ENCODE data around the gene IQCN. TPM values are rescaled to one million over a fixed set of nuclear protein-coding genes. Genes with fewer than 3 reads are reported as not detected.
A peak's percentile ranks its signal among the peaks of the same experiment; 100 is the strongest.

The IQCN gene
- total RNA-seq, 2 experiments from 2014 or later: 5.0 to 5.2 TPM

DNA sequence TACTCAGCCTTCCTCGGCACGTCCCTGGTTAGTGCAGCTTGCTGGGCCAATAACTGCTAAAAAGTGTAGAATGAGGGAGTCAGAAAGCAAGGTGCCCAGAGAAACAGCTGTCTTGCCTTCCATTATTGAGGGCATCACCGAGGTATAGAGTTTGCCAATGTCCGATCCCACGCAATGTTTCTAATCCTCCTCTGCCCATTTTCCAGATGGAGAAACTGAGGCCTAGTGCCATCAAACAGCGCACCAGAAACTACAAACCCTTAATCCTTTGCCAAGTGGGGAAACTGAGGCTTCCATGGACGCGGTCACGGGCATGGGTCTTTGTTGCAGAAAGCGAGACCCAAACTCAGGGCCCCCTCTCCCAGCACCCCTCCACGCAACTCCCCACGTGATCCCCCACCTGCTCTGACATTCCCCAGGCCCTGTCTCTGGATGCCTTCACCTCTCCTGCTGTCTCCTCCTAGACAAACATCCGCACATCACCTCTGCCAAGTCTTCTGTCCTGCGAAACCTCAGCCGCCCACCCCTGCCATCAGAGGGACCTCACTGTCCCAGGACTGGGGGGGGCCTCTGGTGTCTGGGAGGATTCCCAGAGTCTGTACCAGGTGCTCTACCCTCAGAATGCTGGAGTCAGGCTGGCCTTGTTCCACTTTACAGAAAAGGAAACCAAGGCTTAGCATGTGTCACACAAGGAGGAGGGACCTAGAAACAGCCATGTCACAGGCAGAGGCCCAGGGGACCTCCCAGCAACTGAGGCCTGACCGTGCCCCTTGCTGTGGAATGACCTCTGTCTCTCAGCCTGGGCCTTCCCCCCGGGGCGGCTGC, 47.1 kb downstream of the IQCN start:
- DNase-seq (no peak), ATAC-seq (ENCODE audit: low read depth) (no peak)
- Mint-ChIP-seq H3K4me3 (no peak overlapping the region), H3K27me3 (peaks cover 64% of the 10 kb centered on the region), H3K4me1 (peaks cover 13% of the 10 kb centered on the region), H3K9me3 (no peaks in the 10 kb centered on the region), H3K36me3 (no peaks in the 10 kb centered on the region), H3K27ac (no peak overlapping the region)
- POLR2A ChIA-PET: no interaction called here

DNA sequence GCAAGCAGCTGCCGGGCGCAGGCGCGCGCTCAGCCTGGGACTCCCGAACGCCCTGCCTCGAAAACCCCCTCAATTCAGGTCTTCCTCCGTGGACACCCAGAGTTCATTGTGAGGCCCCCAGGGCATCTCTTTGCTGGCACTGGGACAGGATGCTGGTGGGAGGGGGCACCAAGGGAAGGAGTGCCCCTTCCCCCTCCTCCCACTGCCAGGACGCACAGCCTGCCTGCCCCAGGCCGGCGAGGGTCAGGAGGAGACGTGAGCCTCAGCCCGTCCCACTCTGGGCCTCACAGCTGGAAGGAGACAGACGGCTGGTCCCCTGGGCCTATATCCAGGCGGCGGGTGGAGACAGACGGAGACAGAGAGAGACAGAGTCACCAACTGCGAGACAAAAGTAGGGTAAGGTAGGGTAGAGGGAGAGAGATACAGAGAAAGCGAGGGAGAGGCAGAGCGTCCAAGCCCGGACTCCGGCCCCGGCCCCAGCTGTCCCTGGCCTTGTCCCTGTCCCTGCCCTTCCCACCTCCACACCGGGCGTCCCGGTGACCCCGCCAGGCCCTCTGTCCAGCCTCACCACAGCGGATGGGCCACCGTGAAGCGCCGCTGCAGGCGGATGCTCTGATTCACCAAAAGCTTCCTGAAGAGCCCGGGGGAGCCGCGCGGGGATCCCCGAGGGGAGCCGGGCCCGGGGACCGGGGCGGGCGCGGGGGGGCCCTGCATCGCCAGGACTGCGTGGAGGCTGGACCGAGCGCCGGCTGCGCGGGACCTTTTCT, 48.4 kb downstream of the IQCN start, which contains the start of gene PDE4C:
TSS of gene PDE4C (minus strand) at position 737 of the 767 bp plus-strand sequence. CDS start at position 714, 23 bp downstream.
- no peaks in the 10 kb centered on the region for H3K9me3 Mint-ChIP-seq
- peaks cover 13% of the 10 kb centered on the region for H3K4me1 Mint-ChIP-seq
- H3K36me3 Mint-ChIP-seq: no peaks in the 10 kb centered on the region
- DNase-seq (peak; percentile 33), ATAC-seq (ENCODE audit: low read depth) (no peak)
- POLR2A ChIA-PET: no interaction called here
- no peak within 1 kb of the TSS for H3K27ac Mint-ChIP-seq
- no peak within 1 kb of the TSS for H3K4me3 Mint-ChIP-seq
- peaks cover 61% of the 10 kb centered on the region for H3K27me3 Mint-ChIP-seq

DNA sequence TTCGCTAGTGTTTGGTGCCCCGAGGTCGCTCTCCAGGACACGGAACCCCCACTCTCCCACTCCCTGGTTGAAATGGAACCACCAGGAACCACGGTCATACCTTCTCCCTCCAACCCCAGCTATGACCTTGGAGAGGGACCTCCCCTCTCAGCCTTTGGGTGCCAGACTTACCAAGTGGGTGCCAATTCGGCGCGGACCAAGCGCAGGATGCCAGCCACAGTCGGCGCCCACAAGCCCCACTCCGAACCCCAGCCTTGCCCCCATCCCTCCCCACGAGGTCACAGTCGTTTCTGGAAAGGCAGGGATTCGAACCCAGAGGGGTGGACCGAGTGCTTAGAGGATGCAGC, 48.9 kb downstream of the IQCN start:
- Mint-ChIP-seq H3K9me3 (no peaks in the 10 kb centered on the region), H3K36me3 (no peaks in the 10 kb centered on the region), H3K27me3 (peaks cover 60% of the 10 kb centered on the region), H3K27ac (no peak overlapping the region), H3K4me3 (peak overlapping the region; percentile 89), H3K4me1 (peaks cover 13% of the 10 kb centered on the region)
- DNase-seq: no peak
- POLR2A ChIA-PET: no interaction called here
- ATAC-seq (ENCODE audit: low read depth): no peak

DNA sequence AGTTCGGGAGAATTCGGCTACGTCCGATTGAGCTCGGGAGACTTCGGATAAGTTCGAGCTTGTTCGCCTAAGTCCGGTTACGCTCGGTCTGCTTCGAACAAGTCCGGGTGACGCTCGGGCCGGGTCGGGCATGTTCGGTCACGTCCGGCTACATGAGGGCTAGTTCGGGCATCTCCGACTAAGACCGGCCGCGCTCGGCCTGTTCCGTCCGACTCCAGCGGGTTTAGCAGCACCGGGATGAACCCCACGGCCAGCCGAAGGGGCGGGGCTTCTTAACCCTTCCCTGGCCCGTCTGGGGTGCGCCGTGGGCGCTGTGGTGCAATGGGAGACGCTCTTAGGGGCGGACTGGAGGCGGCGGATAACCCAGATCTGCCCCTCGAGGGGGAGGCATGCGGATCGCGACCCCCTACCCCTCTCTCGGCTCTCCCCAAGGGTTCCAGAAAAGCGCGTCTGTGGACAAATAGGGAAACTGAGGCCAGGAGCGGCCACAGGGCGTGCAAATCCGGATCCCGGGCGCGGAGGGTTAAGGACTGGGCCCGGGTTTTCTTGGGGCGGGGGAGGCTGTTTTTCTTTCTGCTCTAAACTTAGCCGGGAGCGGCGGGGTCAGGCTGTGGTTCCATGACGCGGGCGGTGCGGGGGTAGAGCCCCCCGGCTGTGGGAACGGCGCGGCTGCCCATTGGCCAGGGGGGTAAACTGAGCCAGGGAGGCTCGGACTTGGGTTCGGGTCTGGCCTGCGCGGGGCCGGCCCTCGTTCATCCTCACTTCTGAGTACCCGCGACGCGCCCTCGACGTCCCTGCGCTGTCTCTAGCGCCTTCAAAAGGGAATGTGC, 49.5 kb downstream of the IQCN start:
- Mint-ChIP-seq H3K9me3 (no peaks in the 10 kb centered on the region), H3K36me3 (no peaks in the 10 kb centered on the region), H3K4me1 (peaks cover 13% of the 10 kb centered on the region), H3K27me3 (peaks cover 58% of the 10 kb centered on the region), H3K27ac (peak overlapping the region; percentile 61), H3K4me3 (peak overlapping the region; percentile 89)
- ATAC-seq (ENCODE audit: low read depth) (peak; percentile 99), DNase-seq (peak; percentile 86)
- POLR2A ChIA-PET: interaction anchor here (0.6 to 1.5 kb wide), 5 partner anchors 21 to 57 kb away, joined by 3 to 5 read pairs (median 4); partner anchors contain the start of genes JUND and RAB3A

DNA sequence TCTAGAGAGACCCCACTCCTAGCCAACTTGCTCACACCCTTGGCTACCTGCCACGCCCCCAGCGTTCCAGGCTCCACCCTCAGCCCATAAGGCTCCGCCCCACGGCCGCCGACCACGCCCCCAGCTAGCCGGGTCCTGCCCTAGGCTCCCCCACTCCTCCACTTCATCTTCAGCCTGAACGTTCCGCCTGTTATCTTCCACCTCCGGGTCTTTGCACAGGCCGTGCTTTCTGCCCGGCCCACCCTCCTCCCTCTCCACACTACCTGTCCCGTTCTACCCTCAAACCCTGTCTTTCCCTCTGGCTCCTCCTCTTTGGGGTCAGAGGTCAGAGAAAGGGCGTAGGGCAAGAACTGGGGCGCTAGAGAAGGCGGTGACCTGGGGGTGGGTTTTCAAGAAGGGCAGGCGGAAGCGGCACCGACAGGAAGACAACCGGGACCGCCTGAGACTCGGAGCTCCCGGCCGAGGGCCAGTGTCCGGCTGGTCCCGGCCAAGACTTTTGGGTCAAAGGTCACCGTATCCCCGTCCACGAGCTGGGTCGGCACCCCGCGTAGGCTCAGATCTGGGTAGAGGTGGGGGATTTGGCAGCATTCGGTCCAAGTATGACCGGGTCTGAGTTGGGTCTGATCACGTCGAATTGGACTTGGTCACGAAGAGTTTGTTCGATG, 50.3 kb downstream of the IQCN start:
- Mint-ChIP-seq H3K36me3 (no peaks in the 10 kb centered on the region), H3K27me3 (peaks cover 58% of the 10 kb centered on the region), H3K27ac (peak overlapping the region; percentile 61), H3K4me1 (peaks cover 13% of the 10 kb centered on the region), H3K9me3 (no peaks in the 10 kb centered on the region), H3K4me3 (peak overlapping the region; percentile 89)
- DNase-seq (peak; percentile 49), ATAC-seq (ENCODE audit: low read depth) (no peak)
- POLR2A ChIA-PET: interaction anchor here (0.6 to 1.5 kb wide), 6 partner anchors 20 to 363 kb away, joined by 3 to 5 read pairs (median 4); partner anchors contain the start of genes JUND and RAB3A

DNA sequence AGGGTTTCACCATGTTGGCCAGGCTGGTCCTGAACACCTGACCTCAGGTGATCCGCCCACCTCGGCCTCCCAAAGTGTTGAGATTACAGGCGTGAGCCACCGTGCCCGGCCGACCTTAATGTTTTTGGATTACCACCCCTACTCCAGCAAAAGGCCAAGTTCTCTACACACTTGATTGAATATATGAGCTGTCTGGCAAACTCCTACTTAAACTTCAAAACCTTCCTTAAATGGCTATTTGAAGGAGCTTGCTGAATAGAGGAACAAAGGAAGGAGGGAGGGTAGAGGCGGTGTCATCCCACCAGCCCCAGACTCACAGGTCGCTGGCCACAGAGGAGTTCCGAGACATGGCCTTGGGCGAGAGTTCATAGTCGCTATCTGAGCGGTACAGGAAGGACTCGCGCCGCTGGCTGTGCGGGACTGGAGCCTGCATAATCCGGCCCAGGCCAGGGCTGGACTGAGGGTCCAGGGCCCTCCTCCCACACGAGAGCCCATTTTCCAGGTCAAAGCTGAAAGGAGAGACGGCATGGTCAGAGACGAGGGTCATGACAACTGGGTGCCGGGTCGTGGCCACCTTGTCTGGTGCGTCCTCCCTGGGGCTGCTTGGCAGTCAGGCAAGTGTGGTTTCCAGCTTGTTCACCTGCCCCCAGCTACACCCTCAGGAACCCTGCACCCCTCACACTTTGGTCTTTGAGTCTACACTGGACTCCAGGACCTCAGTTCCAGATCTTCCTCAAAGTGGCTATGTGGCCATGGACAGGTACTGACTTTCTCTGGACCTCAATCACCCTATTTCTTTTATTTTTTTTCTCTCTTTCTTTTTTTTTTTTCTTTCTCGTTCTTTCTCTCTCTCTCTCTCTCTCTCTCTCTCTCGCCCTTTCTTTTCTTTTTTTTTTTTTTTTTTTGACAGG, 52.2 kb downstream of the IQCN start:
- Mint-ChIP-seq H3K4me1 (peaks cover 13% of the 10 kb centered on the region), H3K36me3 (no peaks in the 10 kb centered on the region), H3K27ac (no peak overlapping the region), H3K9me3 (no peaks in the 10 kb centered on the region), H3K4me3 (no peak overlapping the region), H3K27me3 (peaks cover 51% of the 10 kb centered on the region)
- POLR2A ChIA-PET: no interaction called here
- DNase-seq: no peak
- no peak for ATAC-seq (ENCODE audit: low read depth)

DNA sequence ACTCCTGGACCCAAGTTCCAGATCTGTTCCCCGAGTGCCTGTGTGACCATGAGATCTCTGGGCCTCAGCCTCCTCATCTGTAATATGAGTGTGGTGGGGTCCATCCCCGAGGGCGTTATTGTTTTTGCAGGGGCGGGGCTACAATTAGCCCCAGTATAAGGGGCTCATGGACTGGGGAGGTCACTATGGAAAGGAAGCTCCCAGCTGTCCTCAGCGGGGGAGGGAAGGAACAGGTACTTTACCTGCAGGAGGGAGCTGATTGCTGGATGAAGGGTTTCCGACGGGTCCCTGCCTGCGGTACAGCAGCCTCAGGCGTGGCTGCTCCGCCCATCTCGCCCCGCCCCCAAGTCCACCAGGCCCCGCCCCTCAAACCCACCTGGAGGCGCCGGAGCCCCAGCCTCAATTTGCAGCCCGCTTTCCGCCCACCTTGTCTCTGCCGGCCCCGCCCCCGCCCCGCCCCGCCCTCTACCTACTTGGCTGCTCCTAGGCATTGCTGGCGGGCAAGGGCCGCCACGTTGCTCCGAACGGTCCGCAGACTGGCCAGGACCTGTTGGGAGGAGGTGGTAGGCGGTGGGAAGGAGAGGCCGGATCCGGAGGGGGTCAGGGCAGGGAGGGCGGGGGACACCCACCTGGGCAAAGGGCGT, 53.5 kb downstream of the IQCN start:
- Mint-ChIP-seq H3K27ac (no peak overlapping the region), H3K36me3 (no peaks in the 10 kb centered on the region), H3K9me3 (no peaks in the 10 kb centered on the region), H3K4me1 (peaks cover 12% of the 10 kb centered on the region), H3K4me3 (no peak overlapping the region), H3K27me3 (peaks cover 43% of the 10 kb centered on the region)
- ATAC-seq (ENCODE audit: low read depth) (no peak), DNase-seq (no peak)
- POLR2A ChIA-PET: no interaction called here

DNA sequence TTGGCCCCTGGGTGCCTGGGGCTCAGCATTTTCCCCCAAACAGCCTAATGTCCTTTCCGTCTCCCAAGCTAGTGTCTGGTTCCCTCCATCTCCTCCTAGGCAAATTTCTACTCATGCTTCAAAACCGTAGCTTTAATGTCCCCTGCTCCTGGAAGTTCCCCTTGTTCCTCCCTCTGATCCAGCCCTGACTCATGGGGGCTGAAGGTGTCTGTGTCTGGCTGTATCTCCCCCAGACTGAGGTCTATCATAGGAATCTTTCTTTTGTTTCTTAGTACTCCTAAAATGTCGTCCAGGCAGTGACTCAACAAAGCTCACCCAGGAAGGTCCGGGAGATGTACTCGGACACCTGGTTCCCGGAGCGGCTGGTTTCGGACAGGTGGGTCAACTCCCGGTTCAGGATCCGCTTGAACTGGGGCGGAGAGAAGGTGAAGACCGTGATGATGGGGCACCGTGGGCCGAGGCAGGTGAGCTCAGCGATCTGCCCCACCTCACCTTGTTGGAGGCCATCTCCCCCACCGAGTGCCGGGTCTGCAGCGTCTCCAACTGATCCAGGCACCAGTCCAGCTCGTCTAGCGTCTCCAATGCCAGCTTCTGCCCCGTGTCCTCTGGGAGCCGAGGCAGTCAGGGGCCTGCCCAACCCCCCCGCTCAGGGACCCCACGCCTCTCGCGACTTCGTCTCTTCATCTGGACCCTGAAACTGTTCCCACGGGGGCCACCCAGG, 54.2 kb downstream of the IQCN start:
- no peak for DNase-seq
- POLR2A ChIA-PET: interaction anchor here (0.6 kb wide), 1 partner anchor 194 kb away, joined by 3 read pairs; no protein-coding TSS in a partner anchor
- peaks cover 36% of the 10 kb centered on the region for H3K27me3 Mint-ChIP-seq
- H3K36me3 Mint-ChIP-seq: no peaks in the 10 kb centered on the region
- no peak overlapping the region for H3K27ac Mint-ChIP-seq
- no peak for ATAC-seq (ENCODE audit: low read depth)
- H3K9me3 Mint-ChIP-seq: no peaks in the 10 kb centered on the region
- no peak overlapping the region for H3K4me3 Mint-ChIP-seq
- H3K4me1 Mint-ChIP-seq: peaks cover 12% of the 10 kb centered on the region

DNA sequence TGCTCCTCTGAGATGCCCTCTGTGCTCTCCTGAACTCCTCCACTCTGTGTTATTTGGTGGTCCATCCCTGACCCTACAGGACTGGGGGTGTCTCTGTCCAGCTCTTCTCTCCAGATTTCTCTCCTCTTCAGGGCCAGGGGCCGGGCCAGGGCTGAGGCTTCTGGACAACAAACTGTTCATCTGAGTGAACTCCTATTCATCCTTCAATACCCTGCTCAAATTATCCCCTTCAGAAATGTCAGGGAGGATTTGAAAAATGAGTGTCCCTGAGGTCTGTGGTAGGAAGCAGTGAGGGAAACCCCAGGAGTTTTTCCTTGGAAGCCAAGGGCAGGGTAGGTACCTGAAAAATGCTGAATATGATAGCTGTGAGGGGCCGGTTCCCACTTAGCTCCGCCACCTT, 55.7 kb downstream of the IQCN start:
- Mint-ChIP-seq H3K27me3 (peaks cover 21% of the 10 kb centered on the region), H3K9me3 (no peaks in the 10 kb centered on the region), H3K4me1 (peaks cover 5% of the 10 kb centered on the region), H3K36me3 (no peaks in the 10 kb centered on the region), H3K4me3 (no peak overlapping the region), H3K27ac (no peak overlapping the region)
- POLR2A ChIA-PET: no interaction called here
- no peak for DNase-seq
- no peak for ATAC-seq (ENCODE audit: low read depth)

DNA sequence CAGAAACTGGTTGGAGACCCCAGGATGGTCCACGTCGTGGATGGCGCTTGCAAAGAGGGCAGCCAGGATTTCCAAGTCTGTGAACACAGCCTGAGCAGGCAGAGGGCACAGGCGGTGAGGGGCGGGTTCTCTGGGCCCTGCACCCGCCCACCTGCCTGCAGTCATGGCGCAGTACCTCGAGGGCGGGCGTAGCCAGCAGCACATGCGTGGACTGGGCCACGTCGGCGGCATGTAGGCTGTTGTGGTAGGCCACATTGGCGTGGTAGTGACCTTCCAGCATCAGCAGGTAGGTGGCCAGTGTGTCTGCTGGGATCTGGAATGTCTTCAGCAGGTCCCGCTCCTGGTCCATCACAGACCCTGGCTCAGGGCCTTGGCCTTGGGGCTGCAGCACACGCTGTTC, 56.1 kb downstream of the IQCN start:
- Mint-ChIP-seq H3K27me3 (peaks cover 17% of the 10 kb centered on the region), H3K9me3 (no peaks in the 10 kb centered on the region), H3K36me3 (no peaks in the 10 kb centered on the region), H3K4me3 (no peak overlapping the region), H3K27ac (no peak overlapping the region), H3K4me1 (peaks cover 4% of the 10 kb centered on the region)
- DNase-seq (no peak), ATAC-seq (ENCODE audit: low read depth) (no peak)
- POLR2A ChIA-PET: no interaction called here

DNA sequence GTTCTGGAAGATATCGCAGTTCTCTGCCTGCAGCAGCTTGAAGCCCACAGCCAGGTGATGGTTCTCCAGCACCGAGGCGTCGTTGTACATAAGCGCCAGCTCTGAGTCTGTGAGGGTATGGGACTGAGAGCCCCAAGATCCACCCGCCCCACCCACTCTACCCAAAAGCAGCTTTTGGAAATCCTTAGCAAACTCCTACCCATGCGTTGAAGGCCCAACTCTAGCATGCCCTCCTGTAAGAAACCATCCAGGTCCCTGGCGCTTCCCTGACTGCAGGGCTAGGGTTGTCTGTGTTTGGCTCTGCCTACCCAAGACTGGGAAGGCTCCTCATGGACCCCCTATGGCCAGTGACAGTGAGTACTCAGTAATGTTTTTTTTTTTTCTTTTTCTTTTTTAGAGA, 57.5 kb downstream of the IQCN start:
- no peaks in the 10 kb centered on the region for H3K36me3 Mint-ChIP-seq

More for the DNA sequence above, 57.5 kb downstream of the IQCN start:
- ATAC-seq (ENCODE audit: low read depth): no peak
- no peak overlapping the region for H3K4me3 Mint-ChIP-seq
- POLR2A ChIA-PET: interaction anchor here (0.8 kb wide), 1 partner anchor 125 kb away, joined by 3 read pairs; no protein-coding TSS in a partner anchor
- peaks cover 4% of the 10 kb centered on the region for H3K4me1 Mint-ChIP-seq
- H3K9me3 Mint-ChIP-seq: no peaks in the 10 kb centered on the region
- H3K27me3 Mint-ChIP-seq: peaks cover 13% of the 10 kb centered on the region
- no peak overlapping the region for H3K27ac Mint-ChIP-seq
- no peak for DNase-seq
